GM18499 (cell line): Measurements from ENCODE around the gene AJM1.
"Not testable (repeated sequence)": the region's sequence is repeated elsewhere in the genome, so short reads cannot be mapped to it uniquely, and the experiment has no call there.

Experiments
- ATAC-seq: cut with Tn5 transposase; IDR thresholded peaks from one replicate; pipeline ENCODE4 v1.9.1; 2021; ENCODE audit warnings: moderate number of reproducible peaks; ENCODE audit not compliant: insufficient read depth, unreplicated experiment

Gene AJM1

DNA sequence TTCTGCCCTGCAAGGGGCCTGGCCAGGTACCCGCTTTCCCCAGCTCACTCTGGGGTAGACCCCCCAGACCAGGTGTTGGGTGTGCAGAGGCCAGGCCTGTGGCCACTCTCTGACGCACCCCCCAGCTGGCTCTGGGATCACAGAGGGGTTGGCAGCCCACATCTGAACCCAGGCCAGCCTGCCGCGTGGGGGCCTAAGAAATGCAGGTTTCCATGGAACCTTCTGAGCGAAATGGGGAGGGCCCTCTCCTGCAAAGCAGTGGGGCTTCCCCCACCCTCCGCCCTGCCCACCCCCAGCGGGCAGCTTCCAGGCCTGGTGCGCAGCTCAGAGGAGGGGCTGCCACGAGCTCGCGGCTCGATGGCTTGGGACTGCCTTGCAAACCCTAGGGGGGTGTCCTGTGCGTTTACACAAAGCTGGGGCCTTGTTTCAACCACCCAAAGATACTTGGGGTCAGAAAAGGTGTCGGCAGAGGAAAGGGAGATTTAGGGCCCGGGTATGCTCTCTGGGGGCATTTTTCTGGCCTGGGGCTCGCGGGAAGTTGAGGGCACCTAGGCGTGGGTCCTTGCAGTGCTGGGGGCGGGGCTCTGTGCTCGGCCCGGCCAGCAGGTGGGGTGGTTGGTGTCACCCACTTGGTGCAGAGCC, 1.0 kb downstream of the AJM1 start:
- ATAC-seq = not testable (repeated sequence)

DNA sequence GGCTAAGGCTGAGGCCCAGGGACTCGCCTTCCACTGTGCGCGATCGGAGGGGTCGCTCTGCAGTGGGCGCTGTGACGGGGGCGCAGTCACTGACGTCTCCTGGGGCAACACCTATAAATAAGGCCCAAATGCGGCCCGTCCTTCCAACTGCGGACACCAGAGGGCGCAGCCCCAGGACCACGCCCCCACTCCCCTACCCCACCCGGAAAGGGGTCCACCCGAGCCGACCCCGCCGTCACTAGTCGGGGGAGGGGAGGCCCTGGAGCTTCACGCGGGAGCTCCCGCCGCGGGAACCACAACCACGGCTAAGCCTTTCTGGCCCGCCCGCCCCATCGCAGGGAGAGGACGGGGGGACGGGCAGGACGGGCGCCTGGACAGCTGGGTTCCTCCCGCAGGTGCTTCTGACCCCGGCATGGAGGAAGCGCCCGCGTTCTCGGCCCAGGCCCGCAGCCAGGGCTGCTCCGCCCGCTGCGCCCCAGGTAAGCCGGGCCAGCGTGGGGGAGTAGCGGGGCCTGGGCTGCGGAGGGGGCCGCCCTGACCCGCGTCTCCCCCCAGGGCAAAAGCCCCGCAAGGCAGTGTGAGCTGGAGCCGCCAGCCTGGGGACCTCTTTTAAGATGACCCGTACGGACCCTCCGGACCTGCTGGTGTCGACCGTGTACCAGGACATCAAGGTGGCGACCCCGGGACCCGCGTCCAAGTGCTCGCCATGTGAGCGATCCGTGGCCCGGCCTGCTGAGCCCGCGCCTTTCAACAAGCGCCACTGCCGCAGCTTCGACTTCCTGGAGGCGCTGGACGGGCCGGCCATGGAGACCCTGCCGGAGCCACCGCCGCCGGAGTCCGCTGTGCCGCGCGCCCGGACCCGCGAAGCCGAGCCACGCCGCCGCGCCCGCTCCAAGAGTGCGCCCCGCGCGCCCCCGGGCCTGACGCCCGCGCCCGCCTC, 1.8 kb downstream of the AJM1 start:
- ATAC-seq = not testable (repeated sequence)

DNA sequence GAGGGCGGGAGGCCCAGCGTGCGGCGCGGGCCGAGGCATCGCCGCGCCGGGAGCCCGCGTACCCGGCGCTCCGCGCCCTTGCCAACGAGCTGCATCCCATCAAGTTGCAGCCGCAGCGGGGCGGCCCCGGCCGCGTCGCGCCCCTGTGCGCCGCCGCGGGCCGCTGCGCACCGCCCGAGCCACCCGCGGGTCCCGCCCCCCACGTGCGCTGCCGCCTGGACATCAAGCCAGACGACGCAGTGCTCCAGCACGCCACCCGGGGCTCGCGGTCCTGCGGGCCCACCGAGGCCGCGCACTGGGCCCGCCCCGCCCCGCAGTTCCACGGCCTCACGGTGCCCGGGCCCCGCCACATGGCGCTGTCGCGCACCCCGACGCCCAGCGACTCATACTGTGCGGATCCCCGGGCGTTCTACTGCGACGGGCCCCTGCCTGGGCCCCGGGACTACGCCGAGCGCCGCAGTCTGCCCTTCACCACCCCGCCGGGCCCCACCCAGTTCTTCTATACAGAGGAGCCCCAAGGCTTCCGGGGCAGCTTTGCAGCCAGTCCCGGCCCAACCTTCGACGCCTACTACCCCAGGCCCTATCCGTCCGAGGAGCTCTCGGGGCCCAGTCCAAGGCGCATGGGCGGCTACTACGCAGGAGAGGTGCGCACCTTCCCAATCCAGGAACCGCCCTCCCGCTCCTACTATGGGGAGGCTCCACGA, 2.6 kb downstream of the AJM1 start:
- ATAC-seq = no peak

DNA sequence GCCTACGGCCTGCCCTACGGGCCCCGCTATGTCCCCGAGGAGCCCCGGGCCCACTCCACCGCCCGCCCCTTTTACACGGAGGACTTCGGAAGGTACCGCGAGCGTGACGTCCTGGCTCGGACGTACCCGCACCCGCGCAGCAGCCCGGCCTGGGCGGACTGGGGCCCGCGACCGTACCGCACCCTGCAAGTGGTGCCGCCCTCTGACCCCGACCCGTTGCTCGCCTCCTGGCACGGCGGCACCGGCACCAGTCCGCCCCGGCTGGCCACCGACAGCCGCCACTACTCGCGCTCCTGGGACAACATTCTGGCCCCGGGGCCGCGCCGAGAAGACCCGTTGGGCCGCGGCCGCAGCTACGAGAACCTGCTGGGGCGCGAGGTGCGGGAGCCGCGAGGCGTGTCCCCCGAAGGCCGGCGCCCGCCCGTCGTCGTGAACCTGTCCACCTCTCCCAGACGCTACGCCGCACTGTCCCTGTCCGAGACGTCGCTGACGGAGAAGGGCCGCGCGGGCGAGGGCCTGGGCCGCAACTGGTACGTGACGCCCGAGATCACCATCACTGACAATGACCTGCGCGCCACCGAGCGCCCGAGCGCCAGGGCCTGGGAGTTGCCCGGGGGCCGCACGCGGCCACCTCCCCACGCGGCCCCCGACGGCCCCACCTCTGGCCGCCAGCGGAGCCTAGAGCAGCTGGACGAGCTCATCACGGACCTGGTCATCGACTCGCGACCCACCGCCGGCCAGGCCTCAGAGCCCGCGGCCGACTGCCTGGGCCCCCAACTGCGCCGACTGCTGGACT, 3.4 kb downstream of the AJM1 start:
- ATAC-seq = no peak

DNA sequence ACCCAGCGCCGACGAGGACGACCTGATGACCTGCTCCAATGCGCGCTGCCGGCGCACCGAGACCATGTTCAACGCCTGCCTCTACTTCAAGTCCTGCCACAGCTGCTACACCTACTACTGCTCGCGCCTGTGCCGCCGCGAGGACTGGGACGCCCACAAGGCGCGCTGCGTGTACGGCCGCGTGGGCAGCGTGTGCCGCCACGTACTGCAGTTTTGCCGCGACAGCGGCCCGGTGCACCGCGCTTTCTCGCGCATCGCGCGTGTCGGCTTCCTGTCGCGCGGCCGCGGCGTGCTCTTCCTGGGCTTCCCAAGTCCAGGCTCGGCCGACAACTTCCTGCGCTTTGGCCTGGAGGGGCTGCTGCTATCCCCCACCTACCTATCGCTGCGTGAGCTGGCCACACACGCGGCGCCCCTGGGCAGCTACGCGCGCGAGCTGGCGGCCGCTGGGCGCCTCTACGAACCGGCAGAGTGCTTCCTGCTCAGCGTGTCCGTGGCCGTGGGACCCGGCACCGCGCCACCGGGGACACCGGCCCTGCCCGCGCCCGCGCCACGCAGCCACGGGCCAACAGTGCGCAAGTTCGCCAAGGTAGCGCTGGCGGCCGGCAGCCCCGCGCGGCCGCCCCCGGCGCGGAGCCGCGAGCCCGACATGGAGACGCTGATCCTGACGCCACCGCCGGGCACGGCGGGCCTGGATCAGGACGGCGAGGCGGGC, 4.3 kb downstream of the AJM1 start:
- no peak for ATAC-seq

DNA sequence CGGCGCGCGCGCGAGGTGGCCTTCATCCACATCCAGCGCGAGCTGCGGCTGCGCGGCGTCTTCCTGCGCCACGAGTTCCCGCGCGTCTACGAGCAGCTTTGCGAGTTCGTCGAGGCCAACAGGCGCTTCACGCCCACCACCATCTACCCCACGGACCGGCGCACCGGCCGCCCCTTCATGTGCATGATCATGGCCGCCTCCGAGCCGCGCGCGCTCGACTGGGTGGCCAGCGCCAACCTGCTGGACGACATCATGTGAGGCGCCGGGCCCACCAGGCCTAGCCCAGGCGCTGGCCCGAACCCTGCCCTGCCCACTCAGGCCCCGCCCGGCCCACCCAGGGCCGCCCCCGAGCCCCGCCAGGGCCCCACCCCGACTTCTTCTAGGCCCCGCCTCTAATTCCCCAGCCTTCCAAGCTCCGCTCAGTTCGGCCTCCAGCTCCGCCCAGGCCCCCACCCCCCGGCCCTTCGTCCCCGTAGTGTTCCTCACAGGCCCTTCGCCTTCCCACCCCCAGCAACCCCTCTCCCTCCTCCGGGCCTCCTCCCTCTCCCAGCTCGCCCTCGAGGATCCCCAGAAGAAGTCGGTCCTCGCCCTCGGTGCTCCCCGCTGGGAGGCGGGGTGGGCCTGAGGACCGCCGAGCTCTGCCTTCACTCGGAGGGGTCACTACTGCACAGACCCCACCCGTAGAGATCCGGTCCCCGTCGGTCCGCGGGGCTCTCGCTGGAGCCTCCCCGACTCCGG, 5.0 kb downstream of the AJM1 start:
- ATAC-seq = no peak

DNA sequence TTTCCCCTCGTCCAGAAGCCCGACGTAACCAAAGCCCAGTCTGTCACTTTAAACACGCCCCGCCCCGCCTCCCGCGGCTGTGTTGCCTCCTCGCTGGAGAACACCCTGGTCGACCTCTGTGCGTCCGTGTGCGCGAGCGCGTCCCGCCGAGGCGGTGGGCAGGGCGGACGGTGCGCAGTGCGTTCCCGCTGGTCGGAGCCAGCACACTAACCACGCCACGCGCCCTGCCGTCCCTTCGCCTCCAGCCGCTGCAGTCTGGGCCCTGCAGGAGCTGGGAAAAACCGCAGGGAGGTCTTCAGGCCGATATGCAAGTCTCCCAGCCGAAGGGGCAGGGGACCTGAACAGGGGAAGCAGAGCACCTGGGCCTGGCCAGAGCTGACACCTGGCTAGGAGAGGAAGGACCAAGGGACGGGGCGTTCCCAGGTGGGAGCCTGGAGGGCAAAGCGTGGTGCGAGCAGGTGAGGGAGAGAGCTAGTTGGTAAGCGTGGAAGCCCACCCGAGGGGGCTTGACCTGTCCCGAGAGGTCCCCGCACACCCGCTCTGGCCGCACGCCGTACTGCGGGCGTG, 5.6 kb downstream of the AJM1 start:
- ATAC-seq = no peak

DNA sequence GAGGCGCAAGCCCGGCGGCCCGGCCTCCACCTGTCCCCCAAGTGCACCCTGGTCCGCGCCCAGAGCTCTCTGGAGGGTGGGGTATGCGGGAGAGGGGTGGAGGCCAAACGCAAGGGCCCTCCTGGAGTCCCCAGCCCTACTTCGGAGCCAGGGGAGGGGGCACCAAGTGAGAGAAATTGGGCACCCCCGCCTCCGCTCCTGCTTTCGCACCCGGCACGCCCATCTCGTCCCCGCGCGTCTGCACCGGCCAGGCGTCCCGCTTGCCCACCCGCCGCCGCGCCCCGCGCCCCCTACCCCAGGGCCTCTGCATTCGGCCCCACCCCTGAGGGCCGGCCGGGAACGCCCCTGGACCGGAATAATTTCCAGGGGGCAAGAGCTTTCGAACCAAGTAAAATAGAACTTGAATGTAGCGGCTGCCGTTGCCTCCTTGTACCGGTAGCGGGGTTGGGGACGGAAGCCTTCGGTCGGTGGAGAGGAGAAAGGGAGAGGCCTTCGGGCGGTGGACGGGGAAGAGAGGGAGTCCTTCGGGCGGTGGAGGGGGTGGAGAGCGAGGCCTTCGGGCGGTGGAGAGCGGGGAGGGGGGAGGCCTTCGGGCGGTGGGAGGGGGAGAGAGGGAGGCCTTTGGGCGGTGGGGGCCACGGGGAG, 6.2 kb downstream of the AJM1 start:
- no peak for ATAC-seq

DNA sequence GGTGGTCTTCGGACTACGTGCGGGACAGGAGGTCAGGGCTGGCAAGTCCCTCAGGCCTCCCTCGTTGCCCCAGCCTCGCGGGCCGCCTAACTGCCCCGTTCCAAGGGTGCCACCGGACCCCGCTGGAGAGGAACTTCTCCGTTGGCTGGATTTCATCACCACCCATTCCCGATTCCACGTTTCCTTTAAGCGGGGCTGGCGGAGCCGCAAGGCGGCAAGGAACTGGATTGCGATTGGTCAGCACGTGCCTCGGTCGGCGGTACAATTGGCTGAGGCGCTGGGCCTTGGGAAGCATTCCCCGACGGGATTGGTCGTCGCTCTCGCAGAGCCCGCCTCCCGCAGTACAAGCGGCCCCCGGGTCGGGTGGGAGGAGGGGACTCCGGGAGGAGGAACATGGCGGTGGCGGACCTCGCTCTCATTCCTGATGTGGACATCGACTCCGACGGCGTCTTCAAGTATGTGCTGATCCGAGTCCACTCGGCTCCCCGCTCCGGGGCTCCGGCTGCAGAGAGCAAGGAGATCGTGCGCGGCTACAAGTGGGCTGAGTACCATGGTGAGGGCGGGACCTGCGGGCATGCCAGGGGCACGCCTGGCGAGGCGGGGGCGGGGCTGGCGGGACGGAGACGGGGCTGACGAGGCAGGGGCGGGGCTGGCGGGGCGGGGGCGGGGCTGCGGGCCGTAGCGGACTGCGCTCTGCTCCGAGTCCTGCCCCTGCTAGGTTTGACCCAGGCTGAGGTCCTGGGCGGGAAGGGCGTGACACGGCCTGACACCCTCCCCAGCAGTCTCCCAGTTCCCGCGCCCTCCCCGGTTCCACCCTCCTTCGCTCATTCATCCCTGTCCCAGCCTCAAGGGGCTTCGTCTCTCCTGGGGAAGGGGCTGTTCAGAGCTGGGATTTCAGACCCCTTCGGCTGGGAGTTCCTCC, 7.0 kb downstream of the AJM1 start, which contains the start of gene PHPT1:
Gene PHPT1, plus strand, starts transcription at position 372 of the 922 bp plus-strand sequence. Its CDS starts 22 bp downstream, at position 394.
- peak; percentile 67 for ATAC-seq

DNA sequence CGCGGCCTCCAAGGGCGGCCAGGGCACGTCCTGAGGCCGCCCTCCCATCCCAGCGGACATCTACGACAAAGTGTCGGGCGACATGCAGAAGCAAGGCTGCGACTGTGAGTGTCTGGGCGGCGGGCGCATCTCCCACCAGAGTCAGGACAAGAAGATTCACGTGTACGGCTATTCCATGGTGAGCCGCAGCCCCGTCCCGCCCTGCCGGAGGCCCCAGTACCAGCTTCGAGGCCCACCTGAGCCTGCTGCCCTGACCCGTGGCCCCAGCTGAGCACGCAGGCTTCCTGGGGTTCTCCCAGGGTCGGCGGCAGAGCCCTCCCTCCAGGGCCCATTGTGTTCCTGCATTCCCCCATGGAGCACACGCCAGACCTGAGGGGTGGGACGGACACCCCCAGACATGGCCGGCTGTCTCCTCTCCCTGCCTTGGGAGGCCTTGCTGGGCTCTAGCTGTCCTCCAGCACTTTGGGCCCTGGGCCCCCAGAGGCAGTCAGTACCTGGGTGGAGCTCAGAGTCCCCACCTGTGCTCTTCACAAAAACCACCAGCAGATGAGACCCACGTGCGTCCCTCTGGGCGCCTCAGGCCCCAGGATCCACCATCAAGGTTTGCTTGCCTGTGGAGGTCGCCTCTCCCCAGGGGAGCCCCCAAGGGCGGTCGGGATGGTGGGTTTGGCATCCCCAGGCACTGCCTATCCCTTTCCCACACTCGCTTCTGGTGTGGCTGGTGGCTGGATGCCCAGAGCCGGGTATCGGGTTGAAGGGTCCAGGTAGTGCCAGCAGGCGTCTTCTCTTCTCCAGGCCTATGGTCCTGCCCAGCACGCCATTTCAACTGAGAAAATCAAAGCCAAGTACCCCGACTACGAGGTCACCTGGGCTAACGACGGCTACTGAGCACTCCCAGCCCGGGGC, 7.9 kb downstream of the AJM1 start:
- ATAC-seq = no peak

DNA sequence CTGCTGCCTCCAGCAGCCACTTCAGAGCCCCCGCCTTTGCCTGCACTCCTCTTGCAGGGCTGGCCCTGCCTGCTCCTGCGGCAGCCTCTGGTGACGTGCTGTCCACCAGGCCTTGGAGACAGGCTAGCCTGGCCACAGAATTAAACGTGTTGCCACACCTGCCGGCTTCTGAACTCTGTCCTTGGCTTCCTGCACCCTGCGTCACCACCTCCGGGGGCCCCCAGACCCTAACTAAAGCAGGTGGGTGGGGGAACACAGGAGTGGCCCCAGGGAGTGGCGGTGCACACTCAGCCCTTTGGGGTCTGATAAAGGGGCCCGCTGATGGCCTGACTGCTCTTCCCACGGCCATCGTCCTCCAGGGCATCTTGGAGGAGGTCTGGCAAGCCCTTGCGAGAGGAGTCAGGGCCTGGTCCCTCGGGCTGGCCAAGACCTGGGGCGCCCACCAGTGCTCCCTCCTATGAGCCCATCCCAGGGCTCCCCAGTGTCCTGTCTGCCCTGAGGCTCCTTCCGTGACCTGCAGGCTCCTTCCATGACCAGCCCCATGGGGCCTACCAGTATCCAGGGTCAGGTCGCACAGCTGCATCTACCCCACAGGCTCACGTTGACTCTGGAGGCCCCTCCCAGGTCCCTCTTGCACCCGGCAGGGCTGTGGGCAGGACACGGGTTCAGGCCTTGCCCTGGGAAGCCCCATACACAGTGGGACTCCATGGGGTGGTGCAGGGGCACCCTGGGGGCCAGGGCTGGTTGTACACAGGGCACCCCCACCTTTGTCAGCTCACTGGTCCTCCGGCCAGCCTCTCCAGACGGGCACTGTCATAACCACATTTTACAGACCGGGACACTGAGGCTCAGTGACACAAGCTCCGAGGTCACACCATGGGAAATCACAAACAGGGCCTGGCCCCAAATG, 8.8 kb downstream of the AJM1 start:
- no peak for ATAC-seq

DNA sequence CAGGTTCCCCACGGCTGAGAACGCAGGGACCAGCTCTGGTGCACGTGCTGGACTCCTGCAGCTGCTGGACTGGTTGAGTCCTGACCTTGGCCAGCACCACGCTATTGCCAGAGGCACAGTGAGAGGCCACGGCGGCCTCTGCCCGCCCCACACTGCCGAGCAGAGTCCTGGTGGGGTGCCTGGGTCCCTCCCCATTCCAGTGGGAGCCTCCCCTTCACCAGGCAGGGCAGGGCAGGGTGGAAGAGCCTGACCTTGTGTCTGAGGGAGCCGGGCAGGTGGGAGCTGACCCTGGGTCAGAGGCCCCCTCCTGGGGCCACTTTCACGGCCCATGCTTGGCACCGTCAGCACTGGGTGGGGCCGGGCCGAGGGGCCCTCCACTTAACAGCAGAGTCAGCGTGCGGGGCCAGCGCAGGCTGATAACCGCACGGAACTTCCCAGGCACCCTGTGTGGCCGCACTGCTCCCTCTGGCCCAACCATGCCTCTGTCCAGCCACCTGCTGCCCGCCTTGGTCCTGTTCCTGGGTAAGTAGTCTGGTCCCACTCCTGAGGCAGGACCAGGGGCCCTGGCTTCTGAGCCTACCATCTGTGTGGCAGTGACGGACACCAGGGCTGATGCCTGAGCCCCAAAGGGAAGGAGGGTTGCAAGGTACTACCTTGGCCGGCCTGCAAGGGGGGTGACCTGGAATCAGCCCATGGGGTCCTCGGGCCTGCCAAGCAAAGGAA, 9.8 kb downstream of the AJM1 start, which contains the start of gene MAMDC4:
Gene MAMDC4, plus strand, starts transcription at position 406 of the 723 bp plus-strand sequence. Its CDS starts 71 bp downstream, at position 477.
- no peak for ATAC-seq

DNA sequence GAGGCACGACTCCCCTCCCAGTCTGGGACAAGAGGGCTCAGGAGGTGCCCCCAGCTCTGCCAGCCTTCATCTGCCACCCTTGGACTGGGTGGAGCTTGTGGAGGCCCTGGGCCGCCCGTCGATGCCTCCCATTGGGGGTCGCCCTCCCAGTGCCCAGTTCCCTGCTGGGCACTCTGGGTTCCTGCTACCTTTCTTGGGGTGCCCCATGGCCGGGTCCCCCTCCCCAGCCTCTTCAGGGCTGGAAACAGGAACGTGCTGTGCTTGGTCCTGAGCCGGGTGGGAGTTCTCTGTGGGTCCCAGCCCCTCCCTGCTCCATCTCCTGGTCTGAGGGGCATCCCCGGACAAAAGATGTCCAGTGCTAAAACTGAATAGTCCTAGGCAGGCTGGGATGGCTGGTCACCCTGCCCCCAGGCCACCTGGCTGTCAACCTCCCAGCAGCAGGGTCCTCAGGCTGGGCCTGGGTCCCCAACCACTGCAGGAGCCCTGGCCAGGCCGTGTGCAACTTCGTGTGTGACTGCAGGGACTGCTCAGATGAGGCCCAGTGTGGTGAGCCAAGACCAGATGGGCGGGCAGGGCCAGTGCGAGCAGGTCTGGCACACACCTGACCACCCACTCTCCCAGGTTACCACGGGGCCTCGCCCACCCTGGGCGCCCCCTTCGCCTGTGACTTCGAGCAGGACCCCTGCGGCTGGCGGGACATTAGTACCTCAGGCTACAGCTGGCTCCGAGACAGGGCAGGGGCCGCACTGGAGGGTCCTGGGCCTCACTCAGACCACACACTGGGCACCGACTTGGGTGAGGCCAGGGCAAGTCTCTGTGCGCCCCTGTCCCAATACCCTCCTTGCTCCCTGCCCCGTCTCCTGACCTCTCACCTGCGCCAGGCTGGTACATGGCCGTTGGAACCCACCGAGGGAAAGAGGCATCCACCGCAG, 10.7 kb downstream of the AJM1 start:
- no peak for ATAC-seq
